ENCODE results near the gene DNMT3L. TPM values are rescaled to one million over a fixed set of nuclear protein-coding genes. Genes with fewer than 3 reads are reported as not detected.

The DNMT3L gene
- polyA plus RNA-seq, 1 donor from 2014 or later, result not detected

- H3K27ac Mint-ChIP-seq, result no peak overlapping the region
- H3K9me3 Mint-ChIP-seq, result no peaks in the 10 kb centered on the region
- H3K4me3 Mint-ChIP-seq, result no peak overlapping the region
- H3K27me3 Mint-ChIP-seq, result peaks cover 3% of the 10 kb centered on the region
- H3K36me3 Mint-ChIP-seq, result no peaks in the 10 kb centered on the region
- H3K4me1 Mint-ChIP-seq, result peaks cover 0 to 2% (median 2%) of the 10 kb centered on the region in 3 donors
Observed at GRCh38 chr21:44272284-44272858, 10.7 kb upstream of the DNMT3L start.

- H3K4me1 Mint-ChIP-seq, result peaks cover 0 to 2% (median 2%) of the 10 kb centered on the region in 3 donors
- H3K36me3 Mint-ChIP-seq, result no peaks in the 10 kb centered on the region
- H3K27me3 Mint-ChIP-seq, result peaks cover 3% of the 10 kb centered on the region
- H3K4me3 Mint-ChIP-seq, result no peak overlapping the region
- no peaks in the 10 kb centered on the region for H3K9me3 Mint-ChIP-seq
- H3K27ac Mint-ChIP-seq, result no peak overlapping the region
Observed at GRCh38 chr21:44271558-44272283, 10.0 kb upstream of the DNMT3L start.

GRCh38 chr21:44269090-44269489 lies 7.4 kb upstream of the DNMT3L start:
- Mint-ChIP-seq H3K27me3 (no peaks in the 10 kb centered on the region), H3K4me1 (peaks cover 0 to 2% (median 2%) of the 10 kb centered on the region in 3 donors), H3K27ac (no peak overlapping the region), H3K36me3 (no peaks in the 10 kb centered on the region), H3K4me3 (no peak overlapping the region), H3K9me3 (no peaks in the 10 kb centered on the region)

- no peaks in the 10 kb centered on the region for H3K9me3 Mint-ChIP-seq
- H3K27ac Mint-ChIP-seq, result peak overlapping the region in 1 of 3 donors; percentile 82
- no peaks in the 10 kb centered on the region for H3K36me3 Mint-ChIP-seq
- H3K4me3 Mint-ChIP-seq, result no peak overlapping the region
- peaks cover 0 to 2% (median 2%) of the 10 kb centered on the region in 3 donors for H3K4me1 Mint-ChIP-seq
- H3K27me3 Mint-ChIP-seq, result no peaks in the 10 kb centered on the region
Observed at GRCh38 chr21:44267655-44268142, 6.0 kb upstream of the DNMT3L start.

- no peaks in the 10 kb centered on the region for H3K9me3 Mint-ChIP-seq
- H3K27ac Mint-ChIP-seq, result no peak overlapping the region
- no peaks in the 10 kb centered on the region for H3K36me3 Mint-ChIP-seq
- no peaks in the 10 kb centered on the region for H3K27me3 Mint-ChIP-seq
- H3K4me1 Mint-ChIP-seq, result peaks cover 0 to 2% (median 2%) of the 10 kb centered on the region in 3 donors
- H3K4me3 Mint-ChIP-seq, result no peak overlapping the region
Observed at GRCh38 chr21:44265734-44266270, 4.1 kb upstream of the DNMT3L start.

- H3K4me3 Mint-ChIP-seq, result no peak overlapping the region
- H3K9me3 Mint-ChIP-seq, result no peaks in the 10 kb centered on the region
Observed at GRCh38 chr21:44263768-44264167, 2.1 kb upstream of the DNMT3L start.

GRCh38 chr21:44263221-44263760 lies 1.6 kb upstream of the DNMT3L start:
- Mint-ChIP-seq H3K27me3 (peaks cover 3% of the 10 kb centered on the region), H3K9me3 (no peaks in the 10 kb centered on the region), H3K4me1 (peaks cover 0 to 2% (median under 1%) of the 10 kb centered on the region in 3 donors), H3K36me3 (no peaks in the 10 kb centered on the region), H3K4me3 (no peak overlapping the region), H3K27ac (no peak overlapping the region)

More at GRCh38 chr21:44263768-44264167, 2.1 kb upstream of the DNMT3L start:
- H3K36me3 Mint-ChIP-seq, result no peaks in the 10 kb centered on the region
- H3K27me3 Mint-ChIP-seq, result peaks cover 3% of the 10 kb centered on the region
- peaks cover 0 to 2% (median 2%) of the 10 kb centered on the region in 3 donors for H3K4me1 Mint-ChIP-seq
- no peak overlapping the region for H3K27ac Mint-ChIP-seq

GRCh38 chr21:44262338-44263056 lies 800 bp upstream of the DNMT3L start:
- no peaks in the 10 kb centered on the region for H3K4me1 Mint-ChIP-seq

GRCh38 chr21:44260791-44261631 lies 686 bp downstream of the DNMT3L start:
- Mint-ChIP-seq H3K36me3 (no peaks in the 10 kb centered on the region), H3K4me1 (no peaks in the 10 kb centered on the region), H3K27ac (no peak overlapping the region), H3K9me3 (no peaks in the 10 kb centered on the region), H3K27me3 (peaks cover 3% of the 10 kb centered on the region), H3K4me3 (no peak overlapping the region)

More at GRCh38 chr21:44262338-44263056, 800 bp upstream of the DNMT3L start:
- Mint-ChIP-seq H3K27ac (no peak overlapping the region), H3K4me3 (no peak overlapping the region), H3K9me3 (no peaks in the 10 kb centered on the region), H3K36me3 (no peaks in the 10 kb centered on the region), H3K27me3 (peaks cover 3% of the 10 kb centered on the region)

GRCh38 chr21:44260066-44260465 lies 1.6 kb downstream of the DNMT3L start:
- no peaks in the 10 kb centered on the region for H3K4me1 Mint-ChIP-seq
- peaks cover 3% of the 10 kb centered on the region for H3K27me3 Mint-ChIP-seq
- no peak overlapping the region for H3K27ac Mint-ChIP-seq
- no peaks in the 10 kb centered on the region for H3K9me3 Mint-ChIP-seq
- H3K4me3 Mint-ChIP-seq, result no peak overlapping the region
- no peaks in the 10 kb centered on the region for H3K36me3 Mint-ChIP-seq

- Mint-ChIP-seq H3K4me3 (peak overlapping the region in 1 of 4 donors; percentile 36), H3K36me3 (no peaks in the 10 kb centered on the region), H3K4me1 (peaks cover 0 to 2% (median 1%) of the 10 kb centered on the region in 3 donors), H3K27ac (no peak overlapping the region), H3K27me3 (peaks cover 6% of the 10 kb centered on the region), H3K9me3 (no peaks in the 10 kb centered on the region)
Observed at GRCh38 chr21:44259082-44259705, 2.5 kb downstream of the DNMT3L start.

GRCh38 chr21:44258056-44258725 lies 3.5 kb downstream of the DNMT3L start:
- no peaks in the 10 kb centered on the region for H3K9me3 Mint-ChIP-seq
- H3K27me3 Mint-ChIP-seq, result peaks cover 6% of the 10 kb centered on the region
- no peaks in the 10 kb centered on the region for H3K36me3 Mint-ChIP-seq

GRCh38 chr21:44255511-44255981 lies 6.2 kb downstream of the DNMT3L start:
- Mint-ChIP-seq H3K27ac (peak overlapping the region in 1 of 3 donors; percentile 59), H3K4me1 (peaks cover 0 to 2% (median 1%) of the 10 kb centered on the region in 3 donors), H3K4me3 (no peak overlapping the region), H3K36me3 (no peaks in the 10 kb centered on the region), H3K27me3 (peaks cover 6% of the 10 kb centered on the region), H3K9me3 (no peaks in the 10 kb centered on the region)

More at GRCh38 chr21:44258056-44258725, 3.5 kb downstream of the DNMT3L start:
- H3K27ac Mint-ChIP-seq, result no peak overlapping the region
- H3K4me3 Mint-ChIP-seq, result peak overlapping the region in 1 of 4 donors; percentile 57
- peaks cover 0 to 2% (median 1%) of the 10 kb centered on the region in 3 donors for H3K4me1 Mint-ChIP-seq

Measured in IgD-negative memory B cell (primary cell).